Ovary (tissue), 9 donors: ENCODE results near the gene ADAR. TPM values are rescaled to one million over a fixed set of nuclear protein-coding genes. Genes with fewer than 3 reads are reported as not detected.

Source experiments
- DNase-seq, 5 donors: peaks; one replicate each; pipeline ENCODE4 v3.0.0-alpha.2; 2019 to 2020
- H3K27ac ChIP-seq, 2 donors: fragments of 200-600 bp; one replicate each; pipeline versions ENCODE4 v1.5.1 to v1.8.0; 2019 to 2022
- H3K27me3 ChIP-seq: fragments of 200-600 bp; one replicate; pipeline ENCODE4 v1.8.0; 2022
- H3K36me3 ChIP-seq: fragments of 200-600 bp; sonication (generic); one replicate; pipeline ENCODE4 v1.5.1; 2019
- H3K4me1 ChIP-seq: one replicate; pipeline ENCODE4 v1.8.1; 2013; ENCODE audit warnings: mild to moderate bottlenecking, moderate library complexity; ENCODE audit not compliant: insufficient read depth
- H3K4me3 ChIP-seq: fragments of 200-600 bp; sonication (generic); one replicate; pipeline ENCODE4 v1.5.1; 2017
- H3K9me3 ChIP-seq, 2 donors: fragments of 200-600 bp in 1 of 2; sonication (generic) in 1 of 2; one replicate each; pipeline versions ENCODE4 v1.5.1 to v1.8.1; 2013 to 2019; ENCODE audit warnings: mild to moderate bottlenecking in 1 of 2, moderate library complexity in 1 of 2
- EP300 ChIP-seq: sonication (generic); formaldehyde crosslinking; IDR thresholded peaks from one replicate; pipeline ENCODE4 v1.6.1; 2017; ENCODE audit warnings: antibody characterized with exemption
- POLR2A ChIP-seq: fragments of 450-650 bp; IDR thresholded peaks from one replicate; pipeline ENCODE4 v1.6.1; 2017; ENCODE audit warnings: antibody characterized with exemption, mild to moderate bottlenecking, moderate library complexity
- WGBS, 3 donors: extraction: QIAGEN DNeasy Blood & Tissue Kit in 1 of 3; methylation state at CpG; one replicate each; pipeline versions ENCODE4 v1.1.5 to v1.1.7; 2013 to 2017; 5-methylcytosine and 5-hydroxymethylcytosine counted together
- intact Hi-C, 4 donors: fragments of 100-400 bp; cut with DNase I; formaldehyde crosslinking; loops; one replicate each; pipeline versions ENCODE4 v1.11.0 to v1.15.1; 2022 to 2023
- polyA plus RNA-seq, 2 donors: library from polyadenylated mRNA; stranded (reverse); fragments of 200-250 nt in 1 of 2; fragments of 350-450 nt in 1 of 2; fragmentation: Illumina TruSeq in 1 of 2; extraction: RNeasy Lipid Tissue Mini Kit (QIAGEN cat#74804) in 1 of 2; gene quantifications; one replicate each; pipeline ENCODE4 v1.2.3, GENCODE V29; 2013 to 2014
- total RNA-seq, 7 donors: library from RNA; depleted of rRNA in 2 of 7; stranded (reverse); fragments of >200 nt in 2 of 7; fragmentation: NEBNext Ultra II Directional in 3 of 7; extraction: Animal tissue kit (Norgen Biotek cat#: 25700) in 3 of 7; gene quantifications; one replicate each; pipeline versions ENCODE4 v1.1.0 to v1.2.4, GENCODE V29; 2016 to 2023
- TF ChIP-seq, protein P1 (sequence below), 3 donors: fragments of 450-650 bp in 2 of 3; fragments of 200-600 bp in 1 of 3; IDR thresholded peaks; one replicate each; pipeline versions ENCODE4 v1.5.1 to v1.8.0; 2016 to 2022; ENCODE audit warnings: antibody characterized with exemption in 3 of 3, mild to moderate bottlenecking in 1 of 3
- donor health status: DM: no; HTN: no; CAD: no; lungs with moderate emphysema.
- donor health status: DM: no; HTN: no; CAD: no.
- donor health status: Bipolar disorder and iron deficiency.
- donor health status: DM: yes; HTN: yes; CAD: no.
- donor health status: DM: no; HTN: no; CAD: no.
- donor health status: DM: yes; HTN: yes; CAD: no.

The ADAR gene
- total and polyA plus RNA-seq, 9 donors: 45.0 to 184 (median 134) TPM

DNA sequence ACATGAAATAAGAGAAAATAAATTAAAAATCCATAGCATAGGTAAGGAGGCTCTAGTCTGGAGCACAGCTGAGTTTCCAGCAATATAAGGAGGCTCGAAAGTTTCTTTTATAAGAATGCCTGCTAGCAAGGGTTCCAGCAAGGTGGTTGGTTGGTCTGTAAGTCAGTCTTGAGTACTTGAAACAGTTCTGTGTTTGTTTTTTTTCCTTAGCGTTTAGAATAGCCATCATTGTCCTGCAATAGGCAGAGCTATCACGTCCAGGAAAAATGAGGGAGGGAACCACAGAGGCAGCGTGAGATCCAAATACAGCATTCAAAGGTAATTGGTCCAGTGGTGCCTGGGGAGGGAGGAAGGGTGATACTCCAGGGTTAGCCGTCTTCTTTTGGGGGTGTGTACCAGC is 57.9 kb downstream of the ADAR start:
- intact Hi-C loops: loop anchor here in 2 of 4 donors (10.0 kb wide), 3 partner anchors 145 to 535 kb away; partner anchors contain the start of genes IL6R (in 1 of the 2) and KCNN3 (in 1 of the 2)
- no peaks in the 10 kb centered on the region for H3K27me3 ChIP-seq
- H3K4me3 ChIP-seq: no peak overlapping the region
- H3K9me3 ChIP-seq: no peaks in the 10 kb centered on the region
- no peak overlapping the region for H3K27ac ChIP-seq
- DNase-seq: no peak
- H3K36me3 ChIP-seq: peaks cover 3% of the 10 kb centered on the region
- TF ChIP-seq EP300: no peak
- TF ChIP-seq, protein P1, sequence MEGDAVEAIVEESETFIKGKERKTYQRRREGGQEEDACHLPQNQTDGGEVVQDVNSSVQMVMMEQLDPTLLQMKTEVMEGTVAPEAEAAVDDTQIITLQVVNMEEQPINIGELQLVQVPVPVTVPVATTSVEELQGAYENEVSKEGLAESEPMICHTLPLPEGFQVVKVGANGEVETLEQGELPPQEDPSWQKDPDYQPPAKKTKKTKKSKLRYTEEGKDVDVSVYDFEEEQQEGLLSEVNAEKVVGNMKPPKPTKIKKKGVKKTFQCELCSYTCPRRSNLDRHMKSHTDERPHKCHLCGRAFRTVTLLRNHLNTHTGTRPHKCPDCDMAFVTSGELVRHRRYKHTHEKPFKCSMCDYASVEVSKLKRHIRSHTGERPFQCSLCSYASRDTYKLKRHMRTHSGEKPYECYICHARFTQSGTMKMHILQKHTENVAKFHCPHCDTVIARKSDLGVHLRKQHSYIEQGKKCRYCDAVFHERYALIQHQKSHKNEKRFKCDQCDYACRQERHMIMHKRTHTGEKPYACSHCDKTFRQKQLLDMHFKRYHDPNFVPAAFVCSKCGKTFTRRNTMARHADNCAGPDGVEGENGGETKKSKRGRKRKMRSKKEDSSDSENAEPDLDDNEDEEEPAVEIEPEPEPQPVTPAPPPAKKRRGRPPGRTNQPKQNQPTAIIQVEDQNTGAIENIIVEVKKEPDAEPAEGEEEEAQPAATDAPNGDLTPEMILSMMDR (IDR thresholded peaks at IDR 0.05): no peak
- TF ChIP-seq POLR2A: no peak
- WGBS, 3 donors: 46 to 50% (median 48%) methylated on average over 5 of the region's 5 CpGs
- H3K4me1 ChIP-seq: peaks cover 2% of the 10 kb centered on the region

DNA sequence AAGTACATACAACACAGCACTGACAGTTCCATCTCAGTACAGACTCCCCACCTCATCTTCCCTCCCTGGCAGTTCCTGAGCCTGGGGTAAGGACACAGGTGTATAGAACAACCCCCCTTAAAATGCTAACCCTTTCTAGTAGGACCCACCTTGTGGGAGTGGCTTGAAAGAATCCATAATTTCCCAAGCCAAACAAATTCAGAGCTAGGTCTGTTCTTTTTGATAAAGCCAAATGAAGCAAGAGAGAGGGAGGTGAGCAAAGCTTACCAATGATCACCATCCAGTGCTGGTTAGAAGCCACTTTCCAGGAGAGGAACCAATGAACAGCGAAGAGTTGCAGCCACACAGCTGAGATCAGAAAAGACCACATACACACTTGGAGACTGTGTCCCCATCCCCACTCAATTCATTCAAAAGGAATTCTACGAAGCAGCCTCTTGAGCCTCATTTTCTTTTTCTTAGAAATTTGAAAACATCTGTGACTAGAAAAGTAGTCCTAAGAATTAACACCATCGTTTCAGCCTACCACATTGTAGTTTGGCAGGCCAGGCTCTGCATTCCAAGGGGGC is 58.7 kb downstream of the ADAR start:
- Histone ChIP-seq H3K36me3 (peaks cover 3% of the 10 kb centered on the region), H3K27ac (no peak overlapping the region), H3K9me3 (no peaks in the 10 kb centered on the region), H3K4me3 (no peak overlapping the region), H3K27me3 (no peaks in the 10 kb centered on the region), H3K4me1 (peaks cover 2% of the 10 kb centered on the region)
- intact Hi-C loops: loop anchor here in 1 of 4 donors (10.0 kb wide), 1 partner anchor 64 kb away; no protein-coding TSS in a partner anchor
- TF ChIP-seq, protein P1 (IDR thresholded peaks at IDR 0.05): no peak
- TF ChIP-seq POLR2A (no peak), EP300 (no peak)
- WGBS, 3 donors: 66 to 68% (median 66%) methylated on average over 3 of the region's 3 CpGs
- no peak for DNase-seq

GRCh38 chr1:154548028-154548427 is 60.0 kb downstream of the ADAR start:
- Histone ChIP-seq H3K36me3 (peaks cover 3% of the 10 kb centered on the region), H3K4me3 (no peak overlapping the region), H3K4me1 (peaks cover 2% of the 10 kb centered on the region), H3K9me3 (no peaks in the 10 kb centered on the region), H3K27ac (no peak overlapping the region), H3K27me3 (no peaks in the 10 kb centered on the region)
- no peak for TF ChIP-seq POLR2A
- TF ChIP-seq, protein P1 (IDR thresholded peaks at IDR 0.05): no peak
- TF ChIP-seq EP300: no peak
- no peak for DNase-seq
- intact Hi-C loops: loop anchor here in 1 of 4 donors (10.0 kb wide), 1 partner anchor 63 kb away; no protein-coding TSS in a partner anchor
- 3 to 25% (median 13%) methylated on average over 1 of the region's 1 CpG for WGBS, 3 donors

- no peak overlapping the region for H3K27ac ChIP-seq
- no peaks in the 10 kb centered on the region for H3K9me3 ChIP-seq
- peaks cover 2% of the 10 kb centered on the region for H3K4me1 ChIP-seq
- H3K27me3 ChIP-seq: no peaks in the 10 kb centered on the region
- DNase-seq: no peak
- WGBS, 3 donors: 22 to 40% (median 23%) methylated on average over 11 of the region's 11 CpGs
- no peak for TF ChIP-seq POLR2A
- TF ChIP-seq, protein P1 (IDR thresholded peaks at IDR 0.05): no peak
- TF ChIP-seq EP300: no peak
- intact Hi-C loops: loop anchor here in 1 of 4 donors (10.0 kb wide), 1 partner anchor 62 kb away; no protein-coding TSS in a partner anchor
- no peak overlapping the region for H3K4me3 ChIP-seq
- H3K36me3 ChIP-seq: no peaks in the 10 kb centered on the region
Observed at GRCh38 chr1:154547105-154547732, 60.8 kb downstream of the ADAR start.
